HUES64 (cell line): Measurements from ENCODE around the gene KDM8.

Source experiments
- H3K27ac ChIP-seq: 2 replicates; pipeline ENCODE4 v1.7.0; 2013; ENCODE audit warnings: low read depth, low read length, inconsistent platforms
- H3K27me3 ChIP-seq: 2 replicates; pipeline ENCODE4 v1.6.1; 2013; ENCODE audit warnings: mild to moderate bottlenecking, low read length; ENCODE audit not compliant: insufficient read depth
- H3K36me3 ChIP-seq: 2 replicates; pipeline ENCODE4 v1.6.1; 2013; ENCODE audit warnings: mild to moderate bottlenecking, low read length; ENCODE audit not compliant: insufficient read depth
- H3K4me1 ChIP-seq: 2 replicates; pipeline ENCODE4 v1.6.1; 2013; ENCODE audit warnings: mild to moderate bottlenecking, low read length, moderate library complexity; ENCODE audit not compliant: insufficient read depth
- H3K4me3 ChIP-seq: 2 replicates; pipeline ENCODE4 v1.5.1; 2013; ENCODE audit warnings: mild to moderate bottlenecking, low read length, moderate library complexity
- H3K9ac ChIP-seq: 2 replicates; pipeline ENCODE4 v1.6.1; 2013; ENCODE audit warnings: mild to moderate bottlenecking, low read depth, low read length
- H3K9me3 ChIP-seq: 2 replicates; pipeline ENCODE4 v1.6.1; 2013; ENCODE audit warnings: low read depth, low read length; ENCODE audit not compliant: insufficient read depth
- WGBS: fragments of 150-250, 120-280 bp; methylation state at CpG from one replicate; pipeline ENCODE4 v1.1.7; 2013; ENCODE audit warnings: missing lambda C conversion rate; 5-methylcytosine and 5-hydroxymethylcytosine counted together

Gene KDM8

GRCh38 chr16:27233731-27234130 is 30.4 kb downstream of the KDM8 start:
- H3K4me1 ChIP-seq: 0 out of 2 replicates have a peak, but pooled peaks cover 4% of the 10 kb centered on the region
- H3K9ac ChIP-seq: no peak overlapping the region
- H3K36me3 ChIP-seq: no peaks in the 10 kb centered on the region
- H3K4me3 ChIP-seq: no peak overlapping the region
- 94% methylated on average over 6 of the region's 6 CpGs for WGBS
- H3K9me3 ChIP-seq: no peaks in the 10 kb centered on the region
- no peaks in the 10 kb centered on the region for H3K27me3 ChIP-seq
- H3K27ac ChIP-seq: no peak overlapping the region

DNA sequence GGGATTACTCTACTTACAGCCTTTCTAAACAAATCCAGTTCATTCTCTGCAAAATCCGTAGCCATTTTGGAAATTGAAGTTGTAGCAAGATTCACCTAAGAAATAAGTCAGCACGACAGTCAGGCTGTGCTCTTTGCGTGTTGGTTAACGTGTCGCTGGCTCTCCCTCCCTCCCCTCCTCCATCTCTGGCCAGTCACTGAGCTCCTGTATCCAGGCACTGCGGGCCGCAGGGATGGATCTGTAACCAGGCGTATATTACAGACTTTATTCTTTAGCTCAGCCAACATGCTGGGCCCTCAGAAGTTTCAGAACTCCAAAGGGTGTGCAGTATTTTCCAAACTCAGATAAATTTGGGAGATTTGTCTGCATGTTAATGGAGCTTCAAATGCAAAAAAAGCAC is 30.8 kb downstream of the KDM8 start:
- H3K9me3 ChIP-seq: no peaks in the 10 kb centered on the region
- no peak overlapping the region for H3K27ac ChIP-seq
- WGBS: 84% methylated on average over 8 of the region's 8 CpGs
- no peak overlapping the region for H3K4me3 ChIP-seq
- no peaks in the 10 kb centered on the region for H3K36me3 ChIP-seq
- 0 out of 2 replicates have a peak, but pooled peaks cover 4% of the 10 kb centered on the region for H3K4me1 ChIP-seq
- no peaks in the 10 kb centered on the region for H3K27me3 ChIP-seq
- H3K9ac ChIP-seq: no peak overlapping the region

DNA sequence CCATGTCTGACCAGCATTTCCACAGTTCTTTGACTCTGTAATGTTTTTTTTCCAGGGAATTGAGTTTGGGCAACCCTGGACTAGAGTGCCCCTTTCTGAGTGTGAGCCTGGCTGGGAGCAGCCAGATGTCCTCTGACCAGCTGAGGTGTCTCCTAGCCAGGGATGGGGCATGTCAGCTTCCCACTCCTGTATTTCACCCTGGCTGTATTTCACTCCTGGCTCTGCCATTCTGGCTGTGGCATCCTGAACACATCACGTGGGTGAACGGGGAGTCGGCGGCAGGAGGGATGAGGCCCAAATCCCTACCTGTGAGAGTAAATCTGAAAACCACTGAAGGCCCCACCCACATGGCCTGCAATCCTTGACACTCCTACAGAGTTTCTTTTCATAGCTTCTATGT is 31.3 kb downstream of the KDM8 start:
- no peaks in the 10 kb centered on the region for H3K36me3 ChIP-seq
- no peak overlapping the region for H3K9ac ChIP-seq
- H3K27ac ChIP-seq: no peak overlapping the region
- 82% methylated on average over 4 of the region's 4 CpGs for WGBS
- H3K9me3 ChIP-seq: no peaks in the 10 kb centered on the region
- 0 out of 2 replicates have a peak, but pooled peaks cover 4% of the 10 kb centered on the region for H3K4me1 ChIP-seq
- H3K27me3 ChIP-seq: no peaks in the 10 kb centered on the region
- no peak overlapping the region for H3K4me3 ChIP-seq

GRCh38 chr16:27235055-27235937 is 32.0 kb downstream of the KDM8 start:
- H3K4me3 ChIP-seq: no peak overlapping the region
- no peak overlapping the region for H3K9ac ChIP-seq
- H3K36me3 ChIP-seq: no peaks in the 10 kb centered on the region
- H3K27ac ChIP-seq: no peak overlapping the region
- WGBS: 73% methylated on average over 23 of the region's 23 CpGs
- no peaks in the 10 kb centered on the region for H3K27me3 ChIP-seq
- no peaks in the 10 kb centered on the region for H3K9me3 ChIP-seq
- 0 out of 2 replicates have a peak, but pooled peaks cover 4% of the 10 kb centered on the region for H3K4me1 ChIP-seq

GRCh38 chr16:27235938-27236245 is 32.6 kb downstream of the KDM8 start:
- Histone ChIP-seq H3K9ac (no peak overlapping the region), H3K9me3 (no peaks in the 10 kb centered on the region), H3K27me3 (no peaks in the 10 kb centered on the region), H3K36me3 (no peaks in the 10 kb centered on the region), H3K4me1 (0 out of 2 replicates have a peak, but pooled peaks cover 4% of the 10 kb centered on the region), H3K27ac (no peak overlapping the region), H3K4me3 (no peak overlapping the region)
- 96% methylated on average over 8 of the region's 8 CpGs for WGBS

- no peaks in the 10 kb centered on the region for H3K27me3 ChIP-seq
- H3K4me1 ChIP-seq: 0 out of 2 replicates have a peak, but pooled peaks cover 4% of the 10 kb centered on the region
- H3K4me3 ChIP-seq: no peak overlapping the region
- H3K9me3 ChIP-seq: no peaks in the 10 kb centered on the region
- no peak overlapping the region for H3K9ac ChIP-seq
- no peak overlapping the region for H3K27ac ChIP-seq
- 93% methylated on average over 7 of the region's 8 CpGs for WGBS
- H3K36me3 ChIP-seq: no peaks in the 10 kb centered on the region
Measured at GRCh38 chr16:27236635-27237218, 33.4 kb downstream of the KDM8 start.

GRCh38 chr16:27237219-27238015 is 34.1 kb downstream of the KDM8 start:
- Histone ChIP-seq H3K9me3 (no peaks in the 10 kb centered on the region), H3K4me3 (no peak overlapping the region), H3K27me3 (no peaks in the 10 kb centered on the region), H3K27ac (no peak overlapping the region), H3K36me3 (no peaks in the 10 kb centered on the region), H3K4me1 (0 out of 2 replicates have a peak, but pooled peaks cover 4% of the 10 kb centered on the region), H3K9ac (no peak overlapping the region)
- 86% methylated on average over 22 of the region's 22 CpGs for WGBS

DNA sequence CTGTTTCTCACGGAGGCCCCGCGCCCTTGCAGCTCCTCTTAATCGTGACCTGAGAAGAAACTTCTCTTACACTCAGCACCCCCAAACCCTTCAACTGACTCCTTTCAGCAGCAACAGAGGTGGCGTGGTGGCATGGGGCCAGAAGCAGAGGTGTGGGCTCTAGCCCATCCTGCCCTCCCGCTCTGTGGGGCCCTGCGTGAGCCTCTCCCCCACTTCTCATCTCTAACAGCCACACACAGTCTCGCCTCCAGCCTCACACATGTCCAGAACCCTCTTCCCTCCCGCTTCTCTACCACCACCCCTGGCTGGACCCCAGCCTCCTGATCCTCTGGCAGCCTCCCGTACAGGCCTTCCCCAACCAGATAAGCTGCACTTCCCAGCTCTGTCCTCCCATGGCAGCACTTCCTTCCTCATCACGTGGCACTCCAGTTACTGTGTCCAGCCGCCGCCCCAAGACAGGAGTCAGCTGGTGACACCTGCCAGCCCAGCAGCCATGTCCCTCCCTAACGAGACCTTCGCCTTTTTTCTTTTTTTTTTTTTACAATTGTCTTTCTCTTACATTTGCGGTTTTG is 34.8 kb downstream of the KDM8 start:
- WGBS: 83% methylated on average over 13 of the region's 16 CpGs
- Histone ChIP-seq H3K27me3 (no peaks in the 10 kb centered on the region), H3K4me3 (no peak overlapping the region), H3K36me3 (no peaks in the 10 kb centered on the region), H3K9me3 (no peaks in the 10 kb centered on the region), H3K9ac (no peak overlapping the region), H3K27ac (no peak overlapping the region), H3K4me1 (peaks cover 11% of the 10 kb centered on the region; the same call in 1 of the 2 replicates)

DNA sequence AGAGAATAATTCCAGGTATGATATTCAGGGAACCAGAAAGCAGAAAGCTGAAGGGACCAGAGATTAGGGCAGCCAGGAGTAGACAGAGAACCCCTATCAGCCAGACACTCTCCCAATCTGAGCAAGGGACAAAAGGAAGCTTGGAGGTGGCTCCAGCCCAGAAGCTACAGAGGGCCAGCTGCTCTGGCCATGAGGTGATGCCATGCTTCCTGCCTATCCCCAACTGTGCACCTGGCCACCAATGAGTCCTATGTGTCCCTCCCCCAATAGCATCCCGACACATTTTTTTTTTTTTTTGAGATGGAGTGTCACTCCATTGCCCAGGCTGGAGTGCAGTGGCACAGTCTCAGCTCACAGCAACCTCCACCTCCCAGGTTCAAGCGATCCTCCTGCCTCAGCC is 35.3 kb downstream of the KDM8 start:
- Histone ChIP-seq H3K4me3 (no peak overlapping the region), H3K4me1 (peaks cover 14% of the 10 kb centered on the region; the same call in 1 of the 2 replicates), H3K9ac (no peak overlapping the region), H3K9me3 (no peaks in the 10 kb centered on the region), H3K36me3 (no peaks in the 10 kb centered on the region), H3K27ac (no peak overlapping the region), H3K27me3 (no peaks in the 10 kb centered on the region)
- WGBS: 96% methylated on average over 2 of the region's 2 CpGs

GRCh38 chr16:27239026-27239425 is 35.7 kb downstream of the KDM8 start:
- no peak overlapping the region for H3K4me3 ChIP-seq
- H3K9me3 ChIP-seq: no peaks in the 10 kb centered on the region
- H3K4me1 ChIP-seq: peaks cover 14% of the 10 kb centered on the region; the same call in 1 of the 2 replicates
- H3K27ac ChIP-seq: no peak overlapping the region
- WGBS: 95% methylated on average over 5 of the region's 5 CpGs
- no peaks in the 10 kb centered on the region for H3K36me3 ChIP-seq
- no peaks in the 10 kb centered on the region for H3K27me3 ChIP-seq
- no peak overlapping the region for H3K9ac ChIP-seq
